Neuronal stem cell (in vitro differentiated cells): ENCODE measurements around the gene ZNF77.
"Not testable (repeated sequence)": the region's sequence is repeated elsewhere in the genome, so short reads cannot be mapped to it uniquely, and the experiment has no call there.

Experiments
- DNase-seq: peaks from one replicate; pipeline ENCODE4 v3.0.0-alpha.2; 2013; ENCODE audit warnings: low spot score
- H2AFZ ChIP-seq: one replicate; pipeline ENCODE4 v1.6.1; 2013; ENCODE audit warnings: mild to moderate bottlenecking, low read length, inconsistent platforms
- H2AK5ac ChIP-seq: 2 replicates; pipeline ENCODE4 v1.6.1; 2013; ENCODE audit warnings: low read depth, mild to moderate bottlenecking, inconsistent platforms, low read length, moderate library complexity, mixed read lengths
- H2BK120ac ChIP-seq: 2 replicates; pipeline ENCODE4 v1.6.1; 2013; ENCODE audit warnings: low read depth, mild to moderate bottlenecking, inconsistent platforms, low read length, moderate library complexity, mixed read lengths
- H2BK12ac ChIP-seq: one replicate; pipeline ENCODE4 v1.6.1; 2013; ENCODE audit warnings: low read length, inconsistent platforms
- H2BK15ac ChIP-seq: 2 replicates; pipeline ENCODE4 v1.6.1; 2013; ENCODE audit warnings: mild to moderate bottlenecking, low read length, inconsistent platforms, mixed read lengths
- H2BK5ac ChIP-seq: one replicate; pipeline ENCODE4 v1.6.1; 2013; ENCODE audit warnings: inconsistent platforms, mild to moderate bottlenecking, low read length, moderate library complexity
- H3K14ac ChIP-seq: one replicate; pipeline ENCODE4 v1.6.1; 2013; ENCODE audit warnings: low read length, inconsistent platforms
- H3K18ac ChIP-seq: 2 replicates; pipeline ENCODE4 v1.6.1; 2013; ENCODE audit warnings: low read length, inconsistent platforms
- H3K23ac ChIP-seq: 2 replicates; pipeline ENCODE4 v1.6.1; 2013; ENCODE audit warnings: low read depth, mild to moderate bottlenecking, mixed read lengths, low read length, inconsistent platforms; ENCODE audit not compliant: poor library complexity
- H3K27ac ChIP-seq: replicated peaks from 3 replicates; pipeline ENCODE4 v1.5.1; 2013; ENCODE audit warnings: low read length, inconsistent platforms
- H3K27me3 ChIP-seq, 3 experiments: 2 replicates each; pipeline ENCODE4 v1.6.1; 2013; ENCODE audit warnings: low read length in 3 of 3, mild to moderate bottlenecking in 2 of 3, inconsistent platforms in 1 of 3, low read depth in 1 of 3, mixed read lengths in 1 of 3, moderate library complexity in 1 of 3; ENCODE audit not compliant: control insufficient read depth in 3 of 3, insufficient read depth in 3 of 3
- H3K36me3 ChIP-seq, 2 donors: replicated peaks in 1 of 2; 2 replicates each; pipeline ENCODE4 v1.6.1; 2013; ENCODE audit warnings: low read length in 2 of 2; ENCODE audit not compliant: control insufficient read depth in 2 of 2, insufficient read depth in 2 of 2
- H3K4ac ChIP-seq: 2 replicates; pipeline ENCODE4 v1.6.1; 2013; ENCODE audit warnings: inconsistent platforms, mild to moderate bottlenecking, low read length, moderate library complexity
- H3K4me1 ChIP-seq, 2 donors: 1 replicate in 1 of 2; 2 replicates in 1 of 2; pipeline ENCODE4 v1.6.1; 2013; ENCODE audit warnings: low read length in 2 of 2, low read depth in 1 of 2; ENCODE audit not compliant: control insufficient read depth in 2 of 2, insufficient read depth in 1 of 2
- H3K4me2 ChIP-seq: one replicate; pipeline ENCODE4 v1.6.1; 2013; ENCODE audit warnings: mild to moderate bottlenecking, low read length, inconsistent platforms; ENCODE audit not compliant: insufficient read depth, poor library complexity, severe bottlenecking
- H3K4me3 ChIP-seq, 2 donors: 2 replicates each; pipeline ENCODE4 v1.5.1; 2013; ENCODE audit warnings: low read length in 2 of 2, mild to moderate bottlenecking in 2 of 2, inconsistent platforms in 1 of 2, moderate library complexity in 1 of 2
- H3K79me1 ChIP-seq: one replicate; pipeline ENCODE4 v1.6.1; 2013; ENCODE audit warnings: low read depth, mild to moderate bottlenecking, inconsistent platforms, low read length, moderate library complexity
- H3K9ac ChIP-seq: one replicate; pipeline ENCODE4 v1.6.1; 2013; ENCODE audit warnings: mild to moderate bottlenecking, low read depth, low read length, inconsistent platforms; ENCODE audit not compliant: poor library complexity
- H3K9me3 ChIP-seq, 2 donors: replicated peaks in 1 of 2; 2 replicates each; pipeline versions ENCODE3 to v1.6.1; 2013; ENCODE audit warnings: low read length in 2 of 2, mild to moderate bottlenecking in 2 of 2, inconsistent platforms in 1 of 2, low read depth in 1 of 2, mixed read lengths in 1 of 2, moderate library complexity in 1 of 2; ENCODE audit not compliant: control insufficient read depth in 2 of 2, insufficient read depth in 1 of 2
- H4K8ac ChIP-seq: one replicate; pipeline ENCODE4 v1.6.1; 2013; ENCODE audit warnings: low read depth, mild to moderate bottlenecking, inconsistent platforms, low read length, moderate library complexity
- H4K91ac ChIP-seq: one replicate; pipeline ENCODE4 v1.6.1; 2013; ENCODE audit warnings: low read length, low read depth, mild to moderate bottlenecking, inconsistent platforms; ENCODE audit not compliant: poor library complexity
- WGBS, 2 donors: extraction: QIAGEN DNeasy Blood & Tissue Kit; methylation state at CpG; one replicate each; pipeline ENCODE4 v1.1.7; 2013; ENCODE audit warnings: missing lambda C conversion rate in 2 of 2, mixed read lengths in 1 of 2; ENCODE audit not compliant: insufficient read length in 2 of 2, insufficient replicate concordance in 1 of 2; ENCODE audit errors: extremely low coverage in 2 of 2; 5-methylcytosine and 5-hydroxymethylcytosine counted together

Gene ZNF77

DNA sequence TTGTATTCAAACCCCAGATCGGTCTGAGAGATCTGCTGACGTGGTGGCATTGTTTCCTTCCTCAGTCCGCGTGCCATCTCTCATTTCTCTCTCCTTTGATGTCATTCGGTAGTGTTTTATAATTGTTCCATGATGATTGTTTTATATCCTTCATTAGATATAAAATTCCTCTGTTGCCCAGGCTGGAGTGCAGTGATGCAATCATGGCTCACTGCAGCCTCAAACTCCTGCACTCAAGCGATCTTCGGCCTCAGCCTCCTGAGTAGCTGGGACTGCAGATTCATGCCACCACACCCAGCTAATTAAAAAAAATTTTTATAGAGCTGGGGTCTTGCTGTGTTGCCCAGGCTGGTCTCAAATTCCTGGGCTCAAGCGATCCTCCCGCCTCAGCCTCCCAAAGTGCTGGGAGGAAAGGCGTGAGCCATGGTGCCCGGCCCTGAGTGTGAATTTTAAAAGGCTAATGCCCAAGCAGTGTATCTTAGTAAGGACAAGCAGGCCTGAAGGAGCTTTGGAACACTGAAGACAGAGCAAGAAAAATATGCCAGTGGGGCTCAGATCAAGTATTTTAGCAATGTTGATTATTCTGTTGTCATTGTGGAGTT lies 38.8 kb downstream of the ZNF77 start:
- H3K79me1 ChIP-seq = no peaks in the 10 kb centered on the region
- H3K14ac ChIP-seq = no peak overlapping the region
- DNase-seq = no peak
- H3K36me3 ChIP-seq = peaks cover 0 to 9% of the 10 kb centered on the region in 2 donors
- H3K4me2 ChIP-seq = no peak overlapping the region
- H2AFZ ChIP-seq = no peak overlapping the region
- no peaks in the 10 kb centered on the region for H3K27me3 ChIP-seq
- no peak overlapping the region for H3K23ac ChIP-seq
- no peak overlapping the region for H3K18ac ChIP-seq
- peaks cover 0 to 7% of the 10 kb centered on the region in 2 donors for H3K9me3 ChIP-seq
- no peak overlapping the region for H3K9ac ChIP-seq
- H3K4ac ChIP-seq = no peak overlapping the region
- no peak overlapping the region for H2AK5ac ChIP-seq
- no peak overlapping the region for H4K8ac ChIP-seq
- peaks cover 2 to 5% of the 10 kb centered on the region in 2 donors for H3K4me1 ChIP-seq
- no peak overlapping the region for H2BK15ac ChIP-seq
- no peak overlapping the region for H2BK120ac ChIP-seq
- H2BK12ac ChIP-seq = no peak overlapping the region
- H3K27ac ChIP-seq = no peak overlapping the region
- H4K91ac ChIP-seq = no peak overlapping the region
- no CpG with 5 or more reads among the region's 11 CpGs for WGBS, 2 donors
- H2BK5ac ChIP-seq = no peak overlapping the region
- H3K4me3 ChIP-seq = no peak overlapping the region

DNA sequence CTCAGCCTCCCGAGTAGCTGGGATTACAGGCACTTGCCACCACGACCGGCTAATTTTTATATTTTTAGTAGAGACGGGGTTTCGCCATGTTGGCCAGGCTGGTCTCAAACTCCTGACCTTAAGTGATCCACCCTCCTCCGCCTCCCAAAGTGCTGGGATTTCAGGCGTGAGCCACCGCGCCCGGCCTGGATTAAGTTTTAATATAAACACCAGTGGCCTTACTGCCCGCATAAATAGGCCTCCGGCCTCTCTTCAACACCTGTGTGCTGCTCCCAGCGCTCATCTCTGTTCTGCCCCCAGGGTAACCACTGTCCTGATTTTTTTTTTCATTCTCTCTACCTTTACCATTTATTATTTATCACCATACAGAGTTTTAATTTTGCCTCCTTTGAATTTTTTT lies 41.4 kb downstream of the ZNF77 start:
- not testable (repeated sequence) for H2AK5ac ChIP-seq, H3K14ac ChIP-seq, H3K36me3 ChIP-seq, H3K79me1 ChIP-seq, H4K8ac ChIP-seq, H2BK15ac ChIP-seq, H3K27me3 ChIP-seq, H3K4me3 ChIP-seq, H3K27ac ChIP-seq, H2BK120ac ChIP-seq, H2AFZ ChIP-seq, H3K23ac ChIP-seq, H3K9me3 ChIP-seq, H3K4me2 ChIP-seq, H2BK5ac ChIP-seq, H3K9ac ChIP-seq, H2BK12ac ChIP-seq, H4K91ac ChIP-seq, DNase-seq, H3K18ac ChIP-seq, H3K4ac ChIP-seq, H3K4me1 ChIP-seq
- no CpG with 5 or more reads among the region's 13 CpGs for WGBS, 2 donors

DNA sequence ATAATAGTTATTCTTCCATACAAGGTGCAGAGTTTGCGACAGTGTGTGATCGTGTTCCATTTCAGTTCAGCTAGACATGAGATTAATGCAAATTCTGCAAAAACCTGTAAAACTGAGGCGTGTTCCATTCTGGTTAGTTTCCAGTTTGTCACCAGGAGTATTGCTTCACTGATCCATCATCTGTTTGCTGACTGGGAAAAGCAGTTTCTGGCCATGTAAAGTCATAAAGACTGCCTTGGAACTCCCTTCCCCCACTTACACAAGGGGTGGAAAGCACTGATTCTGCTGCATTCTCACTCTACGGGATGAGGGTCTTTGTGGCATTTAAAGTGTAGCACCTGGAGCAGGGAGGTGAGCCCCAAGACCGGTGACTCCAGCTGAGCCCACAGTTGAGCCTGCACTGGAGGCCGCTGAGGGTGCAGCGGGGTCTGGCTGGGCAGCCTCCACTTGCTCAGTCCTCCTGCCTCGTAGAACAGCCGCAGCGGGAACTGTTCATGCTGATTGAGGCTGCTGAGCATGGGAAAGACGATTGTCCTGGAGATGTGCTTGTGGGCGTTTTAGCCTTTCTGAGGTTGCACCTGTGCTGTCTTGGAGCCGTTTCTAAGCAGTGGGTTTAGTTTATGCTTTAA lies 42.1 kb downstream of the ZNF77 start:
- Histone ChIP-seq H3K4ac (no peak overlapping the region), H4K8ac (no peak overlapping the region), H3K4me3 (no peak overlapping the region), H2BK5ac (no peak overlapping the region), H2BK120ac (no peak overlapping the region), H3K9ac (no peak overlapping the region), H4K91ac (no peak overlapping the region), H3K27me3 (no peaks in the 10 kb centered on the region), H2AK5ac (no peak overlapping the region), H3K14ac (no peak overlapping the region), H3K9me3 (no peaks in the 10 kb centered on the region), H3K18ac (no peak overlapping the region), H2BK15ac (no peak overlapping the region), H3K27ac (no peak overlapping the region), H3K36me3 (peaks cover 0 to 2% of the 10 kb centered on the region in 2 donors), H2AFZ (no peak overlapping the region), H3K23ac (no peak overlapping the region), H2BK12ac (no peak overlapping the region), H3K4me1 (peaks cover 3 to 5% of the 10 kb centered on the region in 2 donors), H3K79me1 (no peaks in the 10 kb centered on the region), H3K4me2 (no peak overlapping the region)
- no peak for DNase-seq
- WGBS, 2 donors = no CpG with 5 or more reads among the region's 13 CpGs

DNA sequence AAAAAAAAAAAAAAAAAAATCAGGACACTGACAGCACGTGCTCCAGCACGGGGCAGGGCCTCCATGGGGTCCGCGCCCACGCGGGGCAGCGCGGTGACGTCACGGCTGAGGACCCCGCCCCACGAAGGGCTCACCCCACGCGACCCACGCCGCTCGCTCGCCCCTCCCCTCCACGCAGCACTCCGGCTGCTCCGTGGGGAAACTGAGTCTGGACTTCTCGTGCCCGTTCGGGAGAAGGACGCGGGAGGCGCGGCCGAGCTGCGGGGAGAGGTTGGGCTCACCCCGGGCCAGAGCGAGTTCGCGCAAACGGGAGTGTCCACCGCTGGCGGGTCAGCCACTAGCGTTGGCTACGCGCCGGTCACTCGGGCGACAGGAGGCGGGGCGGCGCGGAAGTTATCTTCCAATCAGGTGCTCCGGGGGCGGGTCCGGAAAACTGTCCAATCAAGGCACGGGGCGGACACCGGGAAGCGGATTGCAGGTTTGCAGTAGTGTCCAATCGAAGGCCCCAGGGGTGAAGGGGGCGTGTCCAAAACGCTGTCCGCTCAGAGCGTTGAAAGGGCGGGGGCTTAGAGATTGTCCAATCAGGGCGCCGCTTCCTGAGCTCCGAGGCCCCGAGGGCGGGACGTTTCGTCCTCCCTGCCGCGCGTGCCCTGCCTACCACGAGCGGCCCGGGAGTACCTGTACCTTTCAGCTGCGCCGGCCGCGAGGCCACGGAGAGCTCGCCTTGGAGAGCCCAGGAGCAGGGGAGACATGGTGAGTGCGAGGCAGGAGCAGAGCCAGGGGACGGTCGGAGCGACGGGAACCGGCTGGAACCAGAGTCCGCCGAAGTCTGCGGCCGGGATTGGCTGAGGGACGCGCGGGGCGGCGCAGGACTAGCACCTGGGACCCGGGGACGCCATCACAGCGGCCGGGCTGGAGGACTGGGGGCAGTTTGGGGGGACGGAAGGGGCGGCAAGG lies 44.2 kb downstream of the ZNF77 start, which contains the start of gene ZNF57:
Gene ZNF57 (plus strand): TSS at position 633 of the 957 bp plus-strand sequence. CDS start 118 bp downstream, at position 751.
- H3K4me1 ChIP-seq = peaks cover 3 to 5% of the 10 kb centered on the region in 2 donors
- no CpG with 5 or more reads among the region's 100 CpGs for WGBS, 2 donors
- H3K4me3 ChIP-seq = peak within 1 kb of the TSS; percentile 56 to 95
- peak within 1 kb of the TSS; percentile 66 for H2BK5ac ChIP-seq
- H3K9me3 ChIP-seq = peaks cover 7 to 9% of the 10 kb centered on the region in 2 donors
- H2BK12ac ChIP-seq = no peak within 1 kb of the TSS
- peak within 1 kb of the TSS; percentile 92 for H3K9ac ChIP-seq
- peak within 1 kb of the TSS; percentile 65 for H4K8ac ChIP-seq
- peaks cover 0 to 2% of the 10 kb centered on the region in 2 donors for H3K36me3 ChIP-seq
- no peak within 1 kb of the TSS for H2BK120ac ChIP-seq
- peak within 1 kb of the TSS; percentile 96 for H3K18ac ChIP-seq
- H3K4ac ChIP-seq = no peak within 1 kb of the TSS
- peak within 1 kb of the TSS; percentile 71 for H3K14ac ChIP-seq
- peak within 1 kb of the TSS; percentile 37 for H2AK5ac ChIP-seq
- no peak within 1 kb of the TSS for H3K27ac ChIP-seq
- peak; percentile 95 for DNase-seq
- peak within 1 kb of the TSS; percentile 96 for H2BK15ac ChIP-seq
- H3K27me3 ChIP-seq = no peaks in the 10 kb centered on the region
- no peaks in the 10 kb centered on the region for H3K79me1 ChIP-seq
- H3K4me2 ChIP-seq = peak within 1 kb of the TSS; percentile 83
- peak within 1 kb of the TSS; percentile 85 for H3K23ac ChIP-seq
- H2AFZ ChIP-seq = peak within 1 kb of the TSS; percentile 100
- no peak within 1 kb of the TSS for H4K91ac ChIP-seq
